ENCODE data around the gene TMSB15B.
"Not testable (repeated sequence)": the region's sequence is repeated elsewhere in the genome, so short reads cannot be mapped to it uniquely, and the experiment has no call there.

DNA sequence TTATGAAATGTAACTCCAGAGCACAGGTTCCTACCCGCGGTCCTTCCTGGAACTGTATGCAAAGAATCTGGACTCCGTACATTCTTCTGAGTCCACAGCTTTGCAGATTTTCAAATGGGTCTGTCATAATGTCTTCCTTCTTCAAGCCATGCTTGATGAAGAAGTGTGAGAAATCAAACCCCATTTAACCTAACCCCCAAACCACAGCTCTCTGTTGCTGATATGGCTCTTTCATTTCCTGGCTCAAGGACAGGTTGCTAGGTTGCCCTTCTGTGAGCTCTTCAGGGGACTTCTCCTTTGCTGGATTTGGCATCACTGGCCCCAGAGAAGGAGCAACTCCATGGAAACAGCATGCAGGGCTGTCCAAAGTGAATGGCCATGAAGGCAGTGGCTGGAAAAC is 41.9 kb upstream of the TMSB15B start:
- not testable (repeated sequence) for TF ChIP-seq EP300 (conservative IDR thresholded peaks at IDR 0.05; ENCODE audit: poor library complexity, severe bottlenecking); EZH2 (IDR thresholded peaks at IDR 0.05; ENCODE audit: borderline replicate concordance, insufficient read depth, low read length, poor library complexity, severe bottlenecking)

Measured in neural cell (in vitro differentiated cells).